Stimulated activated CD4-positive, alpha-beta T cell treated with anti-CD3 and anti-CD28 coated beads, Interleukin-12 subunit alpha, Interleukin-12 subunit beta, amount 100 ng/mL, for 48 hours (primary cell): Measurements from ENCODE around the gene LGR6.

Source experiments
- DNase-seq, 3 donors: peaks; one replicate each; pipeline ENCODE4 v3.0.0-alpha.2; 2020; ENCODE audit warnings: low read depth in 2 of 3, low spot score in 1 of 3

Gene LGR6

DNA sequence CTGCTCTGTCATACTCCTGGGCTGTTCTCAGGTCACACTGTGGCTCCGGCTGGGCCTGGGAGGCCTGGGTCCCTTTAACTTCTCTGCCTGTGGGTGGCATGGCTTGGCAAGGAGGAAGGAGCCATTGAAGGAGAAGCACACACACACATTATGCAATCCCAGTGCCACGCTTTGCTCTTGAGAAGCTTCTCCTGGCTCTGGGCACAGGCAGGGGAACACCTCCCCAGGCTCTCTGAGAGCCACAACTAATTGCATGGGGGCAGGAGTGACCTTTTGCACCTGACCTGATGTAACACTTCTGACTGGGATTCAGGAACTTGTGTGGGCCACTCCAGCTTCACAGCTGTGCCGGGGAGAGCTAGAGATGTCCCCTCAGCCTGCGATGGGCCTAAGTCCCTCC, 23.1 kb downstream of the LGR6 start:
- no peak for DNase-seq

DNA sequence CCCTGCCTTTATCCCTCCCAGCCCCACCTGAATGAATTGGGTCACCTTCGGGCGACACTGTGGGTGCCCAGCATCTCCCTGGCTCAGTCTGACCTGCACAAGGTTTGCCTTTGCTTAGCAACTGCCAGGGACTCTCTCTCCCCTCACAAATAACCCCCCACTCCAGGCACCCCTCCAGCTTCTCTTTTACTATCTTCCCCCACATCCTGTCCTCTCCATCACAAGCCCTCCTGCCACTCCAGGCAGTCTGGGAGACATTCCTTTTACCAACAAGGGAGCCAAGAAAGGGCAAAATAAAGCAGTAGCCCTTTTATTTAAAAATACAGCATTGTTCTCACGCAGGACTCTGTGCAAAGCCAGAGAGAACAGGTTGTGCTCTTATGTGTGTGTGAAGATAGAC, 23.9 kb downstream of the LGR6 start:
- DNase-seq, result no peak

DNA sequence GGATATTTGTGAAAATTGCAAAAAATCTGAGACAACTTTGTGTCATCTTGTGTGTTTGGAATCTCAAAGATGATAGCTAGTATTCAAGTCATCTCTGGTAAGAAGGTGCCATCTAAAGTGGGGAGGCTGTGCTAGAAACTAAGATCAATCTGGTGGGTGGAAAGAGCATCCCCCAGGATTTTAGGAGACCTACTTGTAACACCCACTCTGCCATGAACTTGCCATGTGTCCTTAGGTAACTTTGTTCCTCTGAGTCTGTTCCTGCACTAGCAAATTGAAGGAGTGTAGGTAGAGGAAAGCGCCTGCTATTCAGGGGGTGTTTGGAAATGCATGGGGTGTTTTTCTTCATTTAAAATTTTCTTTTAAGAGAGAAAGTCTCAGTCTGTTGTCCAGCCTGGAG, 24.4 kb downstream of the LGR6 start:
- DNase-seq, result no peak

DNA sequence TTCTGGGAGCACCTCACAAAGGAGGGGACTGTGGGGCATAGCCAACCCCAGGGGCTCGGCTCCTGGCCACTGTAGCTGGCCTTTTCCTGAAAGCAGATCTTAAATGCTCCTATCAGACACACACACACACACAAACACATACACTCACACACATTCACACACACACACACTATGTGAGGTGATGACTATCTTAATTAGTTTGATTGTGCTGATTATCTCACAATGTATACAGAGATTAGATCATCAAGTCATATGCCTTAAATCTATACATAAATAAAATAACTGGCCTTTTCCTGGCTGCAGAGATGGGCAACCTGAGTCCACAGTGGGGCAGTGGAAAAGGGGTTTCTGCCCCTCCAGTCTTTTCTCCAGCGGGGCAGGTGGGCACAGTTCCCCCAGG, 27.1 kb downstream of the LGR6 start:
- DNase-seq, result no peak

DNA sequence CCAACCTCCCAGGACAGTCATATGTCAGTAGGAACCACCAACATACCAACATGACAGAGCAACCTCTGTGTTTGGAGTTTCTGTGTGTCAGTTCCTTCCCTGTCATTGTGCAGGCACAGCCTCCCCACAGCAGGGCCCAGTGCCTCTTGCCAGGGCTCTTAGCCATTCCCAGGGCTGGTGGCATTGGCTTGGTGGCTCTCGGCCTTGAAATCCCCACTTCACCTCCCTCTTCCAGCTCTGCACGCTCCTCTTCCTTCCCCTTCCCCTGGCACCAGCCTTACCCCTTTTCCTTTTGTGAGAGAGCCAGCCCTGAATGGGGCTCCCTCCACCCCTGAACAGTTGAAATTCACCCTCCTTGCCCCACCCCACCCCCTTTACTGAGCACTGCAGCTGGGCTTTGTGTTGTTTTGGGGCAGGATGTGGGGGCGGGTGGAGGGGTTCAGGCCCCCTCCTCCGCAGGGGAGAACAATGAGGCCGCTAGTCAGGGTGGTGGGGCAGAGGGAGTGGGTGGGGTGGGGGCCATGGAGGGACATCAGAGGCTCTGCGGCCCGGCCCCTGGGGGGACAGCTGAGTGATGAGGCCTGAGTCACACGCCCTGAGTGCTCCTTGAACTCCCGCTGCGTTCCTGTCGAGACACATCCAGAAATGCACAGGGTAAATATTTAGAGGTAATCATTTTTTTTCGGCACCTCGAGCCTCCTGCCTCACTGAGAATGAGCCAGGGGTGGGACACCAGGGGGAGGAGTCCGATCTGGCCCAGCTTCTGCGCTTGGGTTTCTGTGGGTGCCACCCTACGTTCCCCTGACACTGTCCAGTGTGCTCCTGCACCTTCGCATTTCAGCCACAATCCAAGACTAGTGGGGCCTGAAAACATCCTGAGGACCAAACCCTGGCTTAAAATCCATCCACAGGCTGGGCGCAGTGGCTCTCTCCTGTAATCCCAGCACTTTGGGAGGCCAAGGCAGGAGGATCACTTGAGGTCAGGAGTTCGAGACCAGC, 28.6 kb downstream of the LGR6 start:
- no peak for DNase-seq

DNA sequence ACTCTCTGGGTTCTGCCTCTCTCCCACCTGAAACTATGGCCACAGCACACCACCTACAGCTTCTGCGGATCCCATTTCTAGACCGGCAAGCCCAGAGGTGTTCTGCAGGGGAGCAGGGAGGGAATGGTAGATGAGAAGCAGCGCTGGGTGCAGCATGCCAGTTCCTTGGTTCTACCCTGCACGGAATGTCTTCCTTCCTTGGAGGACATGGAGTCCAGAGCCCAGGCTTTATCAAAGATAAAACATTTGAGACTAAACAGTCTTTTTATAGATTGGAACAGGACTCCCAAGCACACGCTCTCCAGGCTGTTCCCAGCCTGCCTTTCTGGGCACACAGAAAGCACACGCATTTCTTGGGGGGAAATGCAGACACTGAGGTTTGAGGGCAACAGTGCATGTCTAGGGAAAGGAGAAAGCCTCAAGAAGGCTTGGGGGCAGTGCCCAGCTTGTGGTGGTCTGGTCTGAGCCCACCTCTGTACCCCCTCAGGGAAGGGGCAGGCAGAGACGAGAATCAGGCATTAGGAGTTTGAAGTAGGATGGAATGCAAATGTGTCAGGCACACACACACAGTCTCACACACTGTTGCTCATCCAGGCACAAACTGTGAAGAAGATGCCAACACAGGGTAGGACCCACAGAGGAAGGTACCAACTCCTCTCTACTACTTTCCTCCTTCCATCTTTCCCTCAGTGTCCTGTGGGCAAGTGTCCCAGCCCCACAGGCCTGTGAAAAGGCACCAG, 29.7 kb downstream of the LGR6 start:
- no peak for DNase-seq

DNA sequence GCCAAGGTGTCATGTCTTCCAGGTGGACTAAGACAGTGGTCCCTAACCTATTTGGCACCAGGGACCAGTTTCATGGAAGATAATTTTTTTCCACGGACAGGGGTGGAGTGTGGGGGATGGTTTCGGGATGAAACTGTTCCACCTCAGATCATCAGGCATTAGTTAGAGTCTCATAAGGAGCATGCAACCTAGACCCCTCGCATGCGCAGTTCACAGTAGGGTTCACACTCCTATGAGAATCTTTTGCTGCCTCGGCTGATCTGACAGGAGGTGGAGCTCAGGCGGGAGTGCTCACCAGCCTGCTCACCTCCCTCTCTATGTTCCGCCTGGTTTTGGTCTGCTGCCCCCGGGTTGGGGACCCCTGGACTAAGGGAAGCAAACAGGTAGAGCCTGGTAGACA, 30.9 kb downstream of the LGR6 start:
- DNase-seq, result no peak

DNA sequence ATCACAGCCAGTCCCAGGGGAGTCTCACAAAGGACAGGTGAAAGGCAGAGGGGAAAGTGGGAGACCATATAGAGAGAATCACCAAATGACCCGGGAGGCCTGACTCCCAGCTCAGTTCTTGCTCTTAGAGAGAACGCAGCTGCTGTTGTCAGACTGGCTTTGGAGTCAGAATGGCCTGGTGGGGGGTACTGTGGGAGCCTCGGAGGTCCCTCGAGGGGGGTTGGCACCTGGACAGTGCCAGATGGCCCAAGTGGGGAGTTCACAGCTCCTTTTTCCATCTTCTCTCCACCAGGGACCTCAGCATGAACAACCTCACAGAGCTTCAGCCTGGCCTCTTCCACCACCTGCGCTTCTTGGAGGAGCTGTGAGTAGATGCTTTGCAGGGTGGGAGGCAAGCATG, 31.5 kb downstream of the LGR6 start:
- DNase-seq, result no peak

DNA sequence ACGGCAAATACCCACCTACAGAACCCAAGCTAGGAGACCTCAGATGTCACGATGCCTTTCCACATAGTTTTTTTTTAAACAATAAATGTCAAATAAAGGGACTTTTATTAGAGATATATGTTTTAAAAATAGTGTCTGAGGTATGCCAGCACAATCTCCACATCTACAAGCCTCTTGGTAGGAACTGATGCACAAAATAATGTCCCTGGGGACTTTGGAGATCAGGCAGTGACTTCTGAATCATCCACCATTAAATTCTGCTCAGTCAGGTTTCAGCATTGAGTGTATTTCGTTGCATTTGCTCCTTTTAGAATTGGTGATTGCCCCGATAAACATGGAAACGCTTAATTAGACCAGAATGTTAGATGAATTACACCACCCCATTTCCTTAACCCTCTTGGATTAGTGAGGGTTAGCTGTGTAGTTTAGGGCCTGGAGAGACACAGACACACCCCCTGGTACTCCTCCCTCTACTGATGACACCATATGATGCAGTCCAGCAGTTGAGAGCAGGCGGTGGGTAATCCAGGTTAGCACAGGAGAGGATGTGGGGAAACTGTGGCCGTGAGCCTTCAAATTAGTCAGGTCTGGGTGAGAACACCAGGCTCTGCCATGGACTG, 33.6 kb downstream of the LGR6 start:
- DNase-seq, result no peak

DNA sequence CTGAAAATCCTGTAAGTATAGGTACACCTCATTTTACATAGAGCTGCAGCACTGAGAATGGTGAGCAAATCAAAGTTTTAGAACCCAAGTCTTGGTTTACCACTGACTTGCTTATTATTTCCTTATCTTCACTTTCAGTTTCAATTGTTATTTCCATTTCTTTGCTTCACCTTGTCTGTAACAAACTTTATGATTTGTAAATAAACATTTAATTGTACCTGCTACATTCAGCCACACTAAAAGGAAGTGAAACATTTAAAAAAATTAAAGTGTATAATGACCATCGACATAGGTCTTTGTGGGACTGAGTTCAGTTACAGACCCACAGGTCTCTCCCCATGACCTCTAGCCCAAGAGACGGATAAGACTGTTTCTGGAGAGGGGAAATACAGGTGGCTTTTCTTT, 34.4 kb downstream of the LGR6 start:
- DNase-seq, result no peak

DNA sequence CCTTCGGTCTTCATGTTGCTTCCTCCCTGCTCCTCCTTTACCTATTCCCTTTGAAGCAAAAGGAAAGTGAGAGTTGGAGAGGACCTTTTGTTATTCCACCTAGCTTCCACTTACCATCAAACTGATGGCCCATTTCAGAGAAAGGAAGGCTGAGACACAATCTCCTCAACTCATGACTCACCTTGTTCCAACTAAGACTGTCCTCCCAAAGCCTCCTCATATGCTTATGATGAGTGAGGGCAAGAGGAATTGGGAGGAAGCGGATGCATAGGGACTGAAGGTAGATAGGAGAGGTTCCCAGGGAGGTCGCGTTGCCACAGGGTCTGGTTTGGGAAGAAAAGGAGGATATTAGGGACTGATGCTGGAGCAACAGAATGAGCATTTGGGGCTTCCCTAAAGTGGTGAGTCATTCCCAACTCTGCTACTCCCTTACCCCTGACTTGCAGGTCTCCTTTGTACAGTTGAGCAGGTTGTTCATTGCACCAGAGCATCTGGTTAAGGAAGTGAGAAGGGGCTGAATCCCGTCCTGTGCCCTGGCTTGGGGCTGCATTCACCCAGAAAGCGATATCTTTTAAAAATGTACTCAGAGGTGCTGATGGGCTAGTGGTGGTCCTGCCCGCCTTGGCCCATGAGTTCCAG, 35.0 kb downstream of the LGR6 start:
- no peak for DNase-seq

DNA sequence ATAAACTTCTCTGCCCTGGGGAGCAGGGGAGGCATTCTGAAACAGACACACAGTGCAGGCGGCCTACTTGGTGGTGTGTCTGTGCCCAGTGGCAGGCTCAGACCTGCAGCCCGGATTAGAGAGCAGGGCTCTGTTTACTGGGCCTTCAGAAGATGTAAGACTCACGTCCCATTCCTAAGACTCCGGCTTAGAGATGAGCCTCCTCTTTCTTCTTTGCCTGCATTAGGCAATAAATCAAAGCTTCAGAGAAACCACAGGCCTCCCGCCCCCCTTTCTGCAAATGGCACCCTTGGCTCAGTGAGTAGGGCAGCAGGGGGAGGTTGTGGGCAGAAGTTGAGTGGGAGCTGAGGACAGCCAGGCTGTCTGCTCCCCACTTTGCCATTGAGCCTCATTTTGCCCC, 35.8 kb downstream of the LGR6 start:
- no peak for DNase-seq

DNA sequence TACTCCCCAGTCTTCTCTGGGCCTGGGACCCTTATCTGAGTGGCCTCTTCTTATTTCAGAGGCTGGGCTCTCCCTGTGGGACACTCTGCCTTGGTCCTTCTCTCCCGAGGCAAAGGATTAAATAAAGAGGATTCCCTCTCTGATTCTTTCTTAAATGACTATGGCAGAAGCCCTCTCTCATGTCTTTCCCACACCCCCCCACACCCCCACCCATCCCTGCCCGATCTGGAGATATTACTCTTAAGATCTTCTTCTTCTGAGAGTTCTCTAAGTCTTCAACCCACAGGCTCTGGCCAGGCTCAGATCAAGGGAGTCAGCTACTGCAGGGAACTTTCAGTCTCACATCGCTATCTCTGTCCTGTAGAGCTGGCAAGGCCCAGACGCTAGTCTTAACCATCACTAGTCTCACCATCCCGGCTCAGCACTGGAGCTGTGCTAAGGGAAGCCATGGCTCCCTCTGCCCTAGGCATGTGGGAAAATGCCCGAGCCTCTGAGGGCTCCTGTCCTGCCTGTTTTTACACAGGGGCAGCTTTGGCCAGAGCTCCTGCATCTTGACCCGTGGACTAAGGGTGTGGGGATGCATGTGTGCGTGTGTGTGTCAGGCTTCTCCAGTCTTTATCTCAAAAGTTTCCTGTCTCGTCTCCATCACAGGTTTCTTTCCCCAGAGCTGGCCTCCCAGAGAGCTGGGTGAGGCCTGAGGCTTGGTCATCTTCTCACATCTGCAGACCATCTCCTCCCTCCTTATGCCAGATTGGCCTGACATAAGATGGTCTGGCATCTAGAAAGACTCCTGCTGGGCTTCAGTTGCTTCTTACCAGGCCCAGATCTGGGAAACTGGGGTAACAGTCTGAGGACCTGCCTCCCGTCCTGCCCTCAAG, 36.7 kb downstream of the LGR6 start:
- DNase-seq, result no peak

DNA sequence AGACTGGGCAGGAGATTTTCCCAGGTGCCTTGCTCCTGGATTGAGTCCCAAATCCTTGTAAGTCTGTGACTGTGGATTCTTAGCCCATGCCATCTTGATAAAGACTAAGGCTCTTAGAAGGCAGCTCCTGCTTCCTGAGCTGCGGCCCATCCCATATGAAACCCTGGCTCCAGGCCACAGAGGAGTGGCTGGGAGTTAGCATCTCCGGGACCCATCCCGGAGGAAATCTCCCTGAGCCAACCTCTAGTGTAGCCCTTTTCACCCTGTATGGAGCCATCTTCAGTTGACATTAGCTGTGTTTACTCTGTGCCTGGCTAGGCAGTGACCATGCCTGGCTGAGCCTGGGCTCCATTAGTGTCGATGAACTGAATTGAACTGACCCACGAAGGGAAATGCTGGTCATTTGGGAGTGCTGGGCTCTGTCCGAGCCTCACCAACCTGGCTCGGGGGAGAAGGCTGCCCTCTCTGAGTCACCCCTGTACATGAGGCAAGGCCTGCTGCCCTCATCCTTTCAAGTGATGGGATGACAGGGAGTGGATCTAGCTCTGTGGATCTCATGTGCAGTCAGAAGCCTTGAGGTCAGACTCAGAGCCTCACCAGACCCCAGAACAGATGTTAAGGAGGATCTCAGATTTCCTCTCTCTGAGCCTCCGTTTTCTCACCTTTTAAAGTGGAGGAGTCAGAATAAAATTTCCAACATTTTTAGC, 37.5 kb downstream of the LGR6 start:
- no peak for DNase-seq

DNA sequence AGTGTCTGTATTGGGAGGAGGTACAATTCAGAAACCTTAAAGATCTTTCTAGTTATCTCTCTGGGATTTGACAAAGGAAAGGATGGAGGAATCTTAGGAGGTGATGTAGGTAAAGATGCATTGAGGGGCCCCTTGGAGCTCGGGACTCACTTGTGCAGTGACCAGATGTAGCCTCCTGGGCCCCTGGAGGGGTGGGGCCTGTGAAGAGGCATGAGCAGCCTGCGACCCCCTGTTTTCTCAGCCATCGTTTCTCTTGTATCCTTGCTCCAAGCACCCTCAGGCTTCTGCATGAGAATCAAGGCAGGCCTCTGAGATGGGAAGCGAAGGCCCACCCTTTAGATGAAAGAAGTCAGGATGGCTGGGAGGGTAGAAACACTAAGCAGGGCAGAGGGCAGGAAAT, 39.6 kb downstream of the LGR6 start:
- DNase-seq, result no peak

DNA sequence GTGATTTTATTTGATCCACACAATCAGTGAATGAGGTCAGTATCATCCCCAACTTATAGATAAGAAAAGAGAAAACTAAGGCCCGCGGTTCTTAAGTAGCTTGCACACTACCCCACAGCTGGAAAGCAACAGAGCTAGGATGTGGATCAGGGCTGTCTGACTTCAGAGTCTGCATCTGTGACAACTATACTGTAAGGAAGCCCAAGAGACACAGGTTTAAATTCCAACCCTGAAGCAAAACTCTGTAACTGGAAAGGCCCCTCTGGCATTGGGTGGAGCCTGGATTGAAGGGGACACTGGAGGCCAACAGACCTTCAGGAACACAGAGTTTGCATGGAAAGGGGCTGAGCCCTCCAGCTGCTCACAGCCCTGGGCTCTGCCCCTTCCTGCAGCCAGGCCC, 40.2 kb downstream of the LGR6 start:
- no peak for DNase-seq

DNA sequence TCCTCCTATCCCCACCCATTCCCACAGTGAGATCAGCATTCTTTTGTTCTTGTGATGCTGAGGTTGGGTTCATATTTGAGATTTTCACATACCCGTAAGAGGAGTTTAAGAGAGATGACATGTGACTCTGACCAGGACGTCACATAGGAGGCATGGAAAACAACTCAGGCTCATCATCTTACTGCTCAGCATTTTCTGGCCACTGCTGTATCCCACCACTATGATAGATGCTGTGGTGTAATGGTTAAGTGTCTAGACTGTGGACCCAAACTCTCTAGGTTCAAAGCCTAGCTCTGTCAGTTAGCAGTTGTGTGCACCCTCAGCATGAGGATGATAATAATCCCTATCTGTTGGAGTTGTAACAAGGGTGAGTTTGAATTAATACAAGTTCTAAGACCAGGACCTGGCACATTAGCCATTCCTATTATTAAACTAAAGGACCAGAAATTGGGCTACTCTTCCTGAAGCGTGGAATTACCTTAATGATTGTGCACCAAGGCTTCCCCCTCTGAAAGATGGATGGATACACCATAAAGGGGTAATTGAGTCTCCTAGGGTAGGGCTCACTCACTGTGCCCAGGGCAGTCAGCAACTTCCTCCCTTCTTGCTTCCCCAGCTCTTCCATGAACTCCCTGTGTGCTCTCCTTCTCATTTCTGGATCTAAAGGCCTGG, 40.9 kb downstream of the LGR6 start:
- DNase-seq, result no peak

DNA sequence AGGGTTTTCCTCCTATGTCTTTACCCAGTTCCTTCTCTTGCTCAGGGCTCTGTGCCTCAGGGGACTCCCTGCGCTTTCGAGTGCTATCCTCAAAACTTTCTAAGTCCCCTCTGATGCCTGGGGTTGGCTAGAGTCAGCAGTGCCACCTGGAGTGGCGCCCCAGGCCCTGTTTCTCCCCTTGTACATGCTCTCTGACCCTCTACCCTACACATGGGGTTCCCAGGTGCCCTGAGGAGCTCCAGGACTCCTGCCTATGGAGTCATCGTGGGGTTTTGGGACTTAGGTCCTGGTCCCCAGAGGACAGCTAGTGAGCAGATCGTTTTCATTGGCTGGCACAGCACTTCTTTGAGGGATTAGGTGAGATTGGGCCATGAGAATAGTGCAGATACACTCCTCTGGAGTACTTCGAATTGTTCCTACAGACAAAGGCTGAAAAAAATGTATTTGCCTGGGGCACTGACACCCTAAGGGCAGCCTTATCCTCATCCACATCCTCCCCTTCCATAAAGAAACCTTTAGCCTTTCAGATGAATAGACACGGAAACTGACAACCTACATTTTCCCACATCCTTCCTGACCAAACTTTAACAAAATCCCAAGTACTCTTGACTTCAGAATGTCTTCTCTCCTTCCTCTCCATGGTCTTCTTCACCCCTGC, 41.5 kb downstream of the LGR6 start:
- DNase-seq, result no peak
